GM12892 (cell line): ENCODE measurements around the gene TMEM132A.

Experiments
- POLR2A ChIP-seq: IDR thresholded peaks from 2 replicates; pipeline ENCODE4 v1.6.1; 2011; ENCODE audit warnings: low read depth, low read length, control low read depth
- TAF1 ChIP-seq: IDR thresholded peaks from 2 replicates; pipeline ENCODE4 v1.6.1; 2011; ENCODE audit warnings: low read depth, mild to moderate bottlenecking, control low read depth, low read length, borderline replicate concordance

GRCh38 chr11:60953781-60954180 is 29.5 kb downstream of the TMEM132A start:
- TF ChIP-seq POLR2A = peak; percentile 43; the same call in 1 of the 2 replicates
- no peak for TF ChIP-seq TAF1
